Activated CD8-positive, alpha-beta memory T cell treated with anti-CD3 and anti-CD28 coated beads, Interleukin-2, amount 10 ng/mL, durations not matched to agents 7 days and 5 days (primary cell): ENCODE results near the gene ZNF646. TPM values are rescaled to one million over a fixed set of nuclear protein-coding genes. Genes with fewer than 3 reads are reported as not detected.

ENCODE experiments used
- ATAC-seq: fragments of 150-1000 bp; cut with Tn5 transposase; one replicate; pipeline ENCODE4 v1.10.0; 2021; ENCODE audit warnings: moderate library complexity
- CTCF ChIA-PET: fragments of 350-600 bp; sonication (Branson Sonifier 250); formaldehyde crosslinking; loops from one replicate; lab custom pipeline; 2021; ENCODE audit warnings: antibody characterized with exemption; lab: Charles Lee
- DNase-seq: peaks from one replicate; pipeline ENCODE4 v3.0.0-alpha.2; 2020
- H3K27ac Mint-ChIP-seq: one replicate; pipeline ENCODE4 v1.8.0; 2021; ENCODE audit warnings: mild to moderate bottlenecking, mixed read lengths
- H3K27me3 Mint-ChIP-seq: one replicate; pipeline ENCODE4 v1.8.0; 2021; ENCODE audit warnings: mixed read lengths
- H3K36me3 Mint-ChIP-seq: one replicate; pipeline ENCODE4 v1.8.0; 2021; ENCODE audit warnings: mild to moderate bottlenecking, mixed read lengths
- H3K4me1 Mint-ChIP-seq: one replicate; pipeline ENCODE4 v1.8.0; 2021; ENCODE audit warnings: mixed read lengths
- H3K4me3 Mint-ChIP-seq: one replicate; pipeline ENCODE4 v1.8.0; 2021; ENCODE audit warnings: mild to moderate bottlenecking, moderate library complexity, mixed read lengths
- H3K9me3 Mint-ChIP-seq: one replicate; pipeline ENCODE4 v1.8.0; 2022; ENCODE audit warnings: low read depth, mixed read lengths
- total RNA-seq, 2 experiments: library from RNA; stranded (reverse); gene quantifications; one replicate each; pipeline ENCODE4 v1.2.3, GENCODE V29; 2021

ZNF646 gene, protein sequence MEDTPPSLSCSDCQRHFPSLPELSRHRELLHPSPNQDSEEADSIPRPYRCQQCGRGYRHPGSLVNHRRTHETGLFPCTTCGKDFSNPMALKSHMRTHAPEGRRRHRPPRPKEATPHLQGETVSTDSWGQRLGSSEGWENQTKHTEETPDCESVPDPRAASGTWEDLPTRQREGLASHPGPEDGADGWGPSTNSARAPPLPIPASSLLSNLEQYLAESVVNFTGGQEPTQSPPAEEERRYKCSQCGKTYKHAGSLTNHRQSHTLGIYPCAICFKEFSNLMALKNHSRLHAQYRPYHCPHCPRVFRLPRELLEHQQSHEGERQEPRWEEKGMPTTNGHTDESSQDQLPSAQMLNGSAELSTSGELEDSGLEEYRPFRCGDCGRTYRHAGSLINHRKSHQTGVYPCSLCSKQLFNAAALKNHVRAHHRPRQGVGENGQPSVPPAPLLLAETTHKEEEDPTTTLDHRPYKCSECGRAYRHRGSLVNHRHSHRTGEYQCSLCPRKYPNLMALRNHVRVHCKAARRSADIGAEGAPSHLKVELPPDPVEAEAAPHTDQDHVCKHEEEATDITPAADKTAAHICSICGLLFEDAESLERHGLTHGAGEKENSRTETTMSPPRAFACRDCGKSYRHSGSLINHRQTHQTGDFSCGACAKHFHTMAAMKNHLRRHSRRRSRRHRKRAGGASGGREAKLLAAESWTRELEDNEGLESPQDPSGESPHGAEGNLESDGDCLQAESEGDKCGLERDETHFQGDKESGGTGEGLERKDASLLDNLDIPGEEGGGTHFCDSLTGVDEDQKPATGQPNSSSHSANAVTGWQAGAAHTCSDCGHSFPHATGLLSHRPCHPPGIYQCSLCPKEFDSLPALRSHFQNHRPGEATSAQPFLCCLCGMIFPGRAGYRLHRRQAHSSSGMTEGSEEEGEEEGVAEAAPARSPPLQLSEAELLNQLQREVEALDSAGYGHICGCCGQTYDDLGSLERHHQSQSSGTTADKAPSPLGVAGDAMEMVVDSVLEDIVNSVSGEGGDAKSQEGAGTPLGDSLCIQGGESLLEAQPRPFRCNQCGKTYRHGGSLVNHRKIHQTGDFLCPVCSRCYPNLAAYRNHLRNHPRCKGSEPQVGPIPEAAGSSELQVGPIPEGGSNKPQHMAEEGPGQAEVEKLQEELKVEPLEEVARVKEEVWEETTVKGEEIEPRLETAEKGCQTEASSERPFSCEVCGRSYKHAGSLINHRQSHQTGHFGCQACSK (N-terminal part only)
- total RNA-seq = 10 to 100 TPM; 31.8 to 37.7 TPM

GRCh38 chr16:31073970-31074813 lies at the start of gene ZNF646, which contains the start of gene ZNF668:
Gene ZNF646, plus strand, starts transcription at chr16:31074422. Its CDS starts 1,903 bp downstream, at chr16:31076325.
Gene ZNF668, minus strand, starts transcription at chr16:31074240. Its CDS starts 9,781 bp downstream, at chr16:31064459.
- CTCF ChIA-PET = interaction anchor here (0.8 to 2.4 kb wide), 15 partner anchors 10 to 503 kb away, joined by 3 to 27 read pairs (median 4); partner anchors contain the start of genes HSD3B7, KAT8, PYCARD and STX4
- Mint-ChIP-seq H3K27ac (peak within 1 kb of the TSS; percentile 96), H3K4me3 (peak within 1 kb of the TSS; percentile 96), H3K36me3 (peaks cover 22% of the 10 kb centered on the region), H3K27me3 (no peaks in the 10 kb centered on the region), H3K4me1 (peaks cover 45% of the 10 kb centered on the region), H3K9me3 (no peaks in the 10 kb centered on the region)
- DNase-seq = peak; percentile 100
- peak; percentile 79 for ATAC-seq

DNA sequence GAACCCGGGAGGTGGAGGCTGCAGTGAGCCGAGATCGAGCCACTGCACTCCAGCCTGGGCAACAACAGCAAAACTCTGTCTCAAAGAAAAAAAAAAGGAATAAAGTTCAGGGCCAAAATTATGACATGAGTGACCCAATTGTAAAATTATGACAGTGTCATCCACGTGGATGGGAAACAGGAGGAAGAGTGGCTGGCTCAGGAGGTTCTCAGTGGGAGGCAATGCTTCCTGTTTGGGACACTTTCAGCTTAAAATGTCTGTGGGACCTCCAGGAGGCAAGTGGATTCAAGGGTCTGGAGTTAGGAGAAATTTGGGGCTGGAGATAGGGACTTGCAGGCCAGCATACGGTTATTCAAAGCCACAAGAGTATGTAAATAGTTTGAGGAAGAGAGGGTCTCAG lies 48.9 kb upstream of the ZNF646 start:
- ATAC-seq = no peak
- Mint-ChIP-seq H3K9me3 (no peaks in the 10 kb centered on the region), H3K27ac (no peak overlapping the region)

DNA sequence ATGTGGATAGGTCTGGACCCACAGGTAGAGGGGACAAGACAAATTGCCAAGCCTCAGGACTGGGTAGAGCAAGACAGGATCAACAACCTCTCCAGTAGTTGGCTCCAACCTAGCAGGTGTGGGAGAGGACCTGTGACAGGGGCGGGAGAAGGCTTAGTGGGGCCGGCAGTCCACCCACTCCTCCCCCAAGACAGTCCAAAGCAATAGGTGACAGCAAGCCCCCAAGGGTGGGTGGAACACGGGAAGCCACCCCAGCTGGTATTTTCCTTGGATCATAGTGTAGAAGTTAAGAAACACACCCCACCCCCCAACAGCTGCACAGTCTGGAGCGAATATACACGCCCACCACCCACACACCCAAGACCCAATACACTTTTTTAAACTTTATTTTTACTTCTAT lies 45.0 kb upstream of the ZNF646 start:
- CTCF ChIA-PET = interaction anchor here (0.9 kb wide), 1 partner anchor 15 kb away, joined by 3 read pairs; no protein-coding TSS in a partner anchor
- no peak overlapping the region for H3K27ac Mint-ChIP-seq
- ATAC-seq (no peak), DNase-seq (no peak)
- no peaks in the 10 kb centered on the region for H3K9me3 Mint-ChIP-seq
- H3K4me1 Mint-ChIP-seq = peaks cover 16% of the 10 kb centered on the region
- H3K4me3 Mint-ChIP-seq = no peak overlapping the region
- H3K27me3 Mint-ChIP-seq = peaks cover 3% of the 10 kb centered on the region
- peaks cover 5% of the 10 kb centered on the region for H3K36me3 Mint-ChIP-seq

More for the DNA sequence above, 48.9 kb upstream of the ZNF646 start:
- DNase-seq = no peak
- H3K4me1 Mint-ChIP-seq = peaks cover 9% of the 10 kb centered on the region
- CTCF ChIA-PET = no interaction called here
- H3K4me3 Mint-ChIP-seq = no peak overlapping the region
- H3K27me3 Mint-ChIP-seq = no peaks in the 10 kb centered on the region
- no peaks in the 10 kb centered on the region for H3K36me3 Mint-ChIP-seq

- peaks cover 3% of the 10 kb centered on the region for H3K27me3 Mint-ChIP-seq
- DNase-seq (no peak), ATAC-seq (no peak)
- H3K4me3 Mint-ChIP-seq = no peak overlapping the region
- H3K36me3 Mint-ChIP-seq = peaks cover 13% of the 10 kb centered on the region
- peaks cover 27% of the 10 kb centered on the region for H3K4me1 Mint-ChIP-seq
- CTCF ChIA-PET = no interaction called here
- no peaks in the 10 kb centered on the region for H3K9me3 Mint-ChIP-seq
- H3K27ac Mint-ChIP-seq = no peak overlapping the region
Measured at GRCh38 chr16:31031276-31031675, 42.9 kb upstream of the ZNF646 start.

DNA sequence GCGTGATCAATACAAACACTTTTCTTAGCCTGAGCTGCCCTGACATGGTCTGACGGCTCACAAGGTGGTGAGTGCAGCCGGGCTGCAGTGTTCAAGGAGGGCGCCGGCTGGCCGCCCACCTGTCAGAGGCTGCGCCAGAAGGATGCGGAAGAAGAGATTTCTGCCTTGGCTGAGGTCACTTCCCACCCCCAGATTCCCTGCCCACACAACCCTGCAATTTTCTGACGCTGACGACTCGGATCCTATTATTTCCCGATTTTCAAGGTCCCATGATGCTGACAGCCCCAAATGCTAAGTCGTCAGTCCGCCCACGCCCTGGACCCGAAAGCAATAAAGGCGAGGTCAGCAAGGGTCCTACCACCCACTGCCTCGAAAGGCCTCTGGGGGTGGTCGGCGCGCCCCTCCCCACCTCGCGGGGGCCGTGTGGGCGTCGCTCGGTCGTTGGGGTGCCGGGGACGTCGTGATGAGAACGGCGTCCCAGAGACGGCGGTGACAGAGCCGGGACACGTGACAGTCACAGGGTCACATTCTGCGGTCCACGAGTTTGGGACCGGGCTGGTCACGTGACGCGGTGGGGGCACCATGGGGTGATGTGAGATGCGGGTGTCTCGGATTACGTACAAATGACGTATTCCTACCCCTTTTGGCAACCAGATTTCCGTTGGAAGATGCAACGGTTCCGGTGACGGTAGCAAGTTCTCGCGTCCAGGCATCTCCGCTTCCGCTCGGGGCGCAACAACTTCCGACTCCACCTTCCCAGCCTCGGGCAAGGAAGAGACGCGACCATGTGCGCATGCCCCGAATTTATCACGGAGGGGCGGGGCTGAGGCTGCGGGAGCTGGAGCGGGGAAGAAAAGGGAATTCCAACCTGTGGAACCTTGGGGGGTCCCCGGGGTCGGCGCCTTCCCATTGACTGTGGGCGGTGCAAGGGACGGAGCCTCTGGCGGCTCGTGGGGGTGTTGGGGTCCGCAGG lies 41.2 kb upstream of the ZNF646 start, which contains the start of gene STX4:
Gene STX4, plus strand, starts transcription at position 823 of the 973 bp plus-strand sequence. CDS start 248 bp downstream, outside the sequence.
- ATAC-seq (peak; percentile 88), DNase-seq (peak; percentile 99)
- Mint-ChIP-seq H3K4me3 (peak within 1 kb of the TSS; percentile 93), H3K4me1 (peaks cover 27% of the 10 kb centered on the region), H3K27me3 (peaks cover 3% of the 10 kb centered on the region), H3K27ac (peak within 1 kb of the TSS; percentile 92), H3K36me3 (peaks cover 14% of the 10 kb centered on the region), H3K9me3 (no peaks in the 10 kb centered on the region)
- CTCF ChIA-PET = interaction anchor here (1.0 to 1.6 kb wide), 3 partner anchors 31 to 110 kb away, joined by 3 to 6 read pairs (median 5); partner anchors contain the start of genes ZNF646 and ZNF668

DNA sequence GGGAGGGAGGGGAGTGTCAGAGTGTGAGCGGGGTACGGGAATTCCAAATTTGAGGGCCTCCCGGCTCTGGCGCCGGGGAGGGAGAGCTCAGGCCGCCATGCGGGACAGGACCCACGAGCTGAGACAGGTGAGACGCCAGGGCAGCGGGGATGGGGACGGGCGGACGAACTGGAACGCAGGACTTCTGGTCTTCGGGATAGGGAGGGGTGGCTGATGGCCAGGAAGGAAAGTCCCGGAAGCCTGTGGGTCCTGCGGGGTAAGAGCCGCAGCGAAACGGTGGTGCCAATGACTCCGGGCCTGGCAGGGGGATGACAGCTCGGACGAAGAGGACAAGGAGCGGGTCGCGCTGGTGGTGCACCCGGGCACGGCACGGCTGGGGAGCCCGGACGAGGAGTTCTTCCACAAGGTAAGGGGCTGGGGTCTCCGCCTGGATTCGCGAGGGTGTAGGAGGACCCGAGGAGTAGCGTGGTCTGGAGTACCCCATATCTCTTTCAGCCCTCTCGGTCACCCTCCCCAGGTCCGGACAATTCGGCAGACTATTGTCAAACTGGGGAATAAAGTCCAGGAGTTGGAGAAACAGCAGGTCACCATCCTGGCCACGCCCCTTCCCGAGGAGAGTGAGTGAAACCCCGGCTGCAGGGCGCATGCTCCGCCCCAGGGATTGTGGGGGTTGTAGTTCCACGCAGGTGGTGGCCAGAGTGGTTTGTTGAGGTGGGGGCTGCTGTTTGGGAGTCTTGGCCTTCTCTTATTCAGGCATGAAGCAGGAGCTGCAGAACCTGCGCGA lies 40.3 kb upstream of the ZNF646 start:
- peak overlapping the region; percentile 92 for H3K27ac Mint-ChIP-seq
- H3K27me3 Mint-ChIP-seq = peaks cover 3% of the 10 kb centered on the region
- CTCF ChIA-PET = interaction anchor here (0.6 to 1.6 kb wide), 5 partner anchors 24 to 111 kb away, joined by 3 to 6 read pairs (median 3); partner anchors contain the start of genes ZNF646 and ZNF668
- H3K4me1 Mint-ChIP-seq = peaks cover 27% of the 10 kb centered on the region
- H3K9me3 Mint-ChIP-seq = no peaks in the 10 kb centered on the region
- peak; percentile 43 for ATAC-seq
- peaks cover 14% of the 10 kb centered on the region for H3K36me3 Mint-ChIP-seq
- DNase-seq = peak; percentile 94
- H3K4me3 Mint-ChIP-seq = peak overlapping the region; percentile 93

DNA sequence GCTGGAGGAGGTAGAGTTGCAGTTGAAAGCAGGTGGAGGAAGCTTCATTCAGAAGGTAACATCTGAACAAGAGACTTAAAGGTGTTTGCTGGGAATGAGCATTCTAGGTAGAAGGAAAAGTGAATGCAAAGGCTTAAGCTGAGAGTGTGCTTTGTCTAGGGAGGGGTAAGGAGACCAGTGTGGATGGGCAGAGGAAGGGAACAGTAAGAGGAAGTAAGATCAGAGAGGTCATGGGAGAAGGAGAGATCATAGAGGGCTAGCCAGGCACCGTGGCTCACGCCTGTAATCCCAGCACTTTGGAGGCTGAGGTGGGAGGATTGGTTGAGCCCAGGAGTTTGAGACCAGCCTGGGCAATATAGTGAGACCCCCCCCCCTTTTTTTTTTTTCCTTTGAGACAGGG lies 37.5 kb upstream of the ZNF646 start:
- CTCF ChIA-PET = interaction anchor here (0.8 to 1.2 kb wide), 2 partner anchors 36 to 1382 kb away, joined by 3 read pairs; no protein-coding TSS in a partner anchor
- no peaks in the 10 kb centered on the region for H3K9me3 Mint-ChIP-seq
- ATAC-seq (no peak), DNase-seq (no peak)
- peaks cover 25% of the 10 kb centered on the region for H3K4me1 Mint-ChIP-seq
- H3K27me3 Mint-ChIP-seq = peaks cover 3% of the 10 kb centered on the region
- H3K36me3 Mint-ChIP-seq = peaks cover 16% of the 10 kb centered on the region
- no peak overlapping the region for H3K4me3 Mint-ChIP-seq
- H3K27ac Mint-ChIP-seq = no peak overlapping the region

- ATAC-seq (no peak), DNase-seq (no peak)
- peaks cover 18% of the 10 kb centered on the region for H3K36me3 Mint-ChIP-seq
- no peak overlapping the region for H3K27ac Mint-ChIP-seq
- peaks cover 13% of the 10 kb centered on the region for H3K4me1 Mint-ChIP-seq
- CTCF ChIA-PET = interaction anchor here (2.4 kb wide), 1 partner anchor 55 kb away, joined by 6 read pairs; no protein-coding TSS in a partner anchor
- no peaks in the 10 kb centered on the region for H3K9me3 Mint-ChIP-seq
- H3K4me3 Mint-ChIP-seq = no peak overlapping the region
- no peaks in the 10 kb centered on the region for H3K27me3 Mint-ChIP-seq
Measured at GRCh38 chr16:31038993-31039392, 35.2 kb upstream of the ZNF646 start.

- ATAC-seq = no peak
- Mint-ChIP-seq H3K27me3 (no peaks in the 10 kb centered on the region), H3K36me3 (peaks cover 9% of the 10 kb centered on the region), H3K9me3 (no peaks in the 10 kb centered on the region), H3K27ac (no peak overlapping the region), H3K4me3 (no peak overlapping the region), H3K4me1 (no peaks in the 10 kb centered on the region)
- CTCF ChIA-PET = interaction anchor here (0.5 to 1.6 kb wide), 3 partner anchors 24 to 89 kb away, joined by 3 to 5 read pairs (median 4); no protein-coding TSS in a partner anchor
- DNase-seq = no peak
Measured at GRCh38 chr16:31042866-31043265, 31.4 kb upstream of the ZNF646 start.

- ATAC-seq = no peak
- Mint-ChIP-seq H3K27ac (no peak overlapping the region), H3K36me3 (peaks cover 9% of the 10 kb centered on the region)
Measured at GRCh38 chr16:31043352-31043751, 30.9 kb upstream of the ZNF646 start.

More at GRCh38 chr16:31043352-31043751, 30.9 kb upstream of the ZNF646 start:
- H3K4me3 Mint-ChIP-seq = no peak overlapping the region
- CTCF ChIA-PET = interaction anchor here (1.2 to 1.6 kb wide), 2 partner anchors 24 to 90 kb away, joined by 3 to 4 read pairs; no protein-coding TSS in a partner anchor
- no peaks in the 10 kb centered on the region for H3K27me3 Mint-ChIP-seq
- H3K4me1 Mint-ChIP-seq = no peaks in the 10 kb centered on the region
- no peaks in the 10 kb centered on the region for H3K9me3 Mint-ChIP-seq
- no peak for DNase-seq
